NCI-H187 treated with DMSO at 0.1 percent for 48 hours (cell line): ENCODE results near the gene CLEC12A.
"Not testable (repeated sequence)": the region's sequence is repeated elsewhere in the genome, so short reads cannot be mapped to it uniquely, and the experiment has no call there.

Experiments used
- DNase-seq: peaks from one replicate; lab custom pipeline; 2025; lab: John Stamatoyannopoulos, UW

CLEC12A gene

DNA sequence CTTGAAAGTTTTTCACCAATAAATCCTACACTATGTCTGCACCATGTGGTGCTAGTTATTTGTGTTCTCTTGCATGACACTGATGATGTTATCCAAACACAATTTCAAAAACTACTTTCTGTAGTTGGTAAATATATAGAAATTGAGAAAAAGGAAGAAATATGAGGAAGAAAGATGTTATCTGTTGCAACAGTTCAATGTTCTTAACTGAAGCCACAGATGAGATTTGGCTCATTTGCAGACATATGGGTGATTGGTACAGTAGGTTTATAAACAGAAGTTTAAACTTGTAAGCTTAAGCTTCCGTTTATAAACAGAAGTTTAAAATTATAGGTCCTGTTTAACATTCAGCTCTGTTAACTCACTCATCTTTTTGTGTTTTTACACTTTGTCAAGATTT lies at the start of gene CLEC12A:
Gene CLEC12A (plus strand): TSS at position 229 of the 400 bp plus-strand sequence. CDS start 188 bp downstream, outside the sequence.
- DNase-seq = no peak

DNA sequence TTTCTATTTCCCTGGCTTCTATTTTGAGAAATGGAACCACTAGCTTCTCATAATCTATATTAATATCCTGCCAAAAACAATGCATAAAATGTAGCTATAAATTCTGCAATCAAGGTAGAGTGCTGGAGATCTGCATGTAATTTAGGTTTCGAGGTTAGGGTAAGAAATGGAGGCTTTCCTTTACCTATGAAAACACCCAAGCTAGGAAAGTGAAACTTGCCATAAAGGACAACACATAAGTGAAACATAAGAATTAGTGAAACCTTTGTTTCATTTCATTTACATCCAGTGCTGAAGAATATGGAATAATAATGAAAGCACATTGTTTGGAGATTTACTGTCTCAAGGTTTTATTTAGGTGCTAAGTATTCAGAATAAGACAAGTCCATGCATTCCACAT lies 48.8 kb upstream of the CLEC12A start:
- no peak for DNase-seq

DNA sequence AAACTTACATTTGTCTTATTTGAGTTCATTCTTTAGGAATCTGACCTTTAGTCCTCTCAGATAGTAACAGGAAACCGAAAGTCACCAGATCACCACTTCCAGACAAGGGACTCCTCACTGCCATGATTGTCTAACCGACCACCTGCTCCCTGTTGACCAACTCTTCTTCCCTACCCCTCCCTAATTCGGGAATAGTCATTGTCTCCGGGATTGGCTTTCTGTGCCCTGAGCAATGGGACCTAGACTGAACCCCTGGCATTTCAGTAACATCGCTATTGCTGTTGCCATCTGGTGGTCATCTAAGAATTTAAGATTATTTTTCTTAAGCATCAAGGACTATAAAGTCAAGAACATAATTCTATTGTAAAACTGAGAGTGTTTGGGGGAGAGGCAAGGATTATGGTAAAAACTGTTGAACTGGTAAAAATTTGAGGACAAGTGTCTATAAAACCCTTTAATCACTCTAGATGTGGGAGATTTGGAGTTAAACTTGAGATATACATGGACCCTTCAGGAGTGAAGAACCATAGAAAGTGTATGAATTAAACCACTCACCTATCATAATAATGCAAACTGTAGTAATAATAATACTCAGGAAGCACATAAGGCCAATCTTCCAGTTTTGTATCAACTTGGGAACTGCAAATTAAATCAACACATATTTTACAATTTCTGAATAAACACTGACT lies 45.4 kb upstream of the CLEC12A start:
- no peak for DNase-seq

DNA sequence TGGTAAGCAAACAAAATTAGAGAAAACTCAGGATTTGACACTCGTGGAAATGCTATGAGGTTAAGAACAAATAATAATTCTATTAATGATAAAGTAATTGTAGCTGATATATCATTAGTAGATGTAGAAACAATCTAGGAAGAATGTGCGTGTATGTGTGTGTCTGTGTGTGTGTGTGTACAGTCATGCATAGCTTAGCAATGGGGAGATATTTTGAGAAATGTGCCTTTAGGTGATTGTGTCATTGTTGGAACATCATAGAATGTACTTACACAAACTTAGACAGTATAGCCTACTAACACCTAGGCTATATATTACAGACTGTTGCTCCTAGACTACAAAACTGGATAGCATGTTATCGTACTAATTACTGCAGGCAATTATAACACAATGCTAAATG lies 44.3 kb upstream of the CLEC12A start:
- DNase-seq = no peak

DNA sequence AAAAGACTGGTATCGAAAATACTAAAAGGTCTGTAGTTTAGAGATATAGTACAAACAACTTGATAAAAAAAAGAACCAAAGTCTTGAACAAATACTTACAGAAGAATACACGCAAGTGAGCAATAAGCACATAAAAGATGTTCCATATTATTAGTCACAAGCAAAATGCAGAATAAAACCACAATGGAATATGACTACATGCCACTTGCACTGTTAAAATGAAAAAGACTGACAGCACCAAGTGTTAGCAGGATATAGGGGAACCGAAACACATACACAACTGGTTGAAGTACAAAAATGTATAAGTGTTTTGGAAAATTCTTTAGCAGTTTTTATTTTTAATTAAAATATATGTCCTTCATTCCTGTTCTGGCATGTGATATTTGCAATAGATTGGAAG lies 42.6 kb upstream of the CLEC12A start:
- no peak for DNase-seq

DNA sequence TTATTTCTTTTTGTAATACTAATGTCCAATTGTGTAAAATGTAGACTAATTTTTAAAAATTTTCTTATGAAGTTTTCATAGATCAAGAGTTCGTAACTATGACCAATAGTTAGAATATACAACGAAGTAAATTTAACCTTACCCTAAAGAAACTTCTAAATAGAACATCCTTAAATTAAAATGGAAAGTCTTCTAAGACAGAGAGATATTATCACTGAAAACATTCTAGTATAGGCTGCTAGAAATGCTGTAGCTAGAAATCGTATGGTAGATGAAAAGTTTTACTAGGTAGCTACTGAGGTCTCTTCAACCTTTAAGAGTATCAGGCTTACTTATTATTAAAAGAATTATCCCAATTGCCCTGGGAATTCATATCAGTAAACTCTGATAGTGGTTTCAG lies 40.0 kb upstream of the CLEC12A start:
- no peak for DNase-seq

DNA sequence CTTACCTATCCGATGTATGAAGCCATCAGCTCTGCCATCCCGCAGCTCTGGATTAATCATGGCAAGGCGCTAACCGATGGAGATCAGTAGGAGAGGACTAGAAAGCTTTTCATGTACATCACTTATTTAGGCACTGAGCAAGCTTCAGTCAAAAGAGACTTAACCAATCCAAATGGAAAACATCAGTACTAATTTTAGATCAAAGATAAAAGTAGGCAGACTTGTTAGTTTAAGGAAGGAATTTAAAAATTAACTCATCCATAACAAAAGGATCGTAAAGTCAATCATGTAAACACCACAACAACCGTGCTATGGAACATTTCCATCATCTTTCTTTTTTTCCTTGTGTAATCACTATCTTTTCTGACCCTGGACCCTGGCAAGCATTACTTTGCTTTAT lies 38.9 kb upstream of the CLEC12A start, which contains the start of gene CLEC2A:
Gene CLEC2A (minus strand): TSS at position 101 of the 400 bp plus-strand sequence. CDS start 41 bp downstream, at position 60.
- no peak for DNase-seq

DNA sequence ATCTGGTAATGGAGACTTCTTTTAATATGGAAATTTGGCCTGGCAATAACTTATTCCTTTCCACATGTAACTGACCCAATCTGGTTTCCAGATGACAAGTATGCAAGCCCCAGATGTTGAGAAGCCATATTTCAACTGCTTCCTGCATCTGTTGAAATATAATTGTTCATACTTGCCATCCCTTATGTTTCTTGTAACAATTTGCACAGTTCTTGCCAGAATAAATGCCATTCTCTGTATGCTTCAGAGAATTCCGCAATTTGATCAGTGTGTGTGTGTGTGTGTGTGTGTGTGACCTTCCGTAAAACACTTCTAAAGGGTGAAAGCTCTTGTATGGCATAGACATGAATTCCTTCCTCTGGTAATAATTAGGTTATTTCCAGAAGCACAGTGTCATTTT lies 37.3 kb upstream of the CLEC12A start:
- no peak for DNase-seq

DNA sequence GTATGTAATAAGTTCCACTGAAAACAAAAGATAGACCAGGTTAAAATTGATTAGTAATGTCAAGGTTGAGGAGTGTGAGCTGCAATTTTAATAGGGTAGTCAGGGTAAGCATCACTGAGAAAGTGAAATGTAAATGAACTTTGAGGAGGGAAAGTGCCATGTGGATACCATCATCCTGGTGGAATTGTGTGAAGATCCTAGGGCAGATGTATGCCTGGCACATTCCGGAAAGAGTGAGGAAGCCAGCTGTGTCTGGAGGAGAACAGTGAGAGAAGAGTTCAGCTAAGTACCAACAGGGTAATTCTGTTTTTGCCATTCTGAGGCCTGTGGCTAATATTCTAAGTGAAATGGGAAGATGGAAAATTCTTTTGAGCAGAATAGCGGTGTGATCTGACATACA lies 36.2 kb upstream of the CLEC12A start:
- no peak for DNase-seq

DNA sequence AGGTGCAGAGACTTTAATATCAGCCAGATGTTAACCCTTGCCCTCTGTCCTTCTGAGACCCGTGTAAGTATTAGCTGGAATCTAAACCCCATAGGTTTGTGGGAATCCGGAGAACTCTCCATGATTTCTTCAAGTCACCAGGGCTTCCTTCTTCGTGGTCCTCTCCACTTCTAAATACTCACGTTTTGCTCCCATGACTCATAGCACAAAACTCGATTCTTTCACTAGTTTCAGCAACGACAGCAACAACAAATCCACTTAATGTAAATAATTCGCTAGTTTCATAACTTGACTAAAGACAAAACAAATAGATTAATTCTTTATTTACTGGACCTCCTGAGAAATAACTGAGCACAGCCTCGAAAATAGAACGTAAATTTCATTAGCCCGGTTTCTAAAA lies 34.6 kb upstream of the CLEC12A start:
- no peak for DNase-seq

DNA sequence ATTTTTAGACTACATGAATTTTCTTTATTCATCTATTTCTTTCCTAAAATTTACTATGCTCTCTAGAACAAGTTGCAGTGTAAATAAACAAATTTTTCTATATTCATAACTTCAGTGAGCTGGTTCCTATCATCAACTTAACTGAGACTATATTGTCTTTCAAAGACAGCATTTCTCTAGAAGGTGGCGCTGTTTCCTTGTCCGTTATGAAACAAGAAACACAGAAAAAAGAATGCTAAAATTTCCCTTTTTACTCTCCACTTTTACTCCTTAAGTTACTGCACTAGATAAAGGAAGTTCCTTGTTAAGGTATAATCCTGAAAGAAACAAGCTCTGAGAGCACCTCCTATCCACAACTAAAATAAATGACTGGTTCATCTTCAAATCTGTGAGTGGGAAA lies 30.8 kb upstream of the CLEC12A start:
- no peak for DNase-seq

DNA sequence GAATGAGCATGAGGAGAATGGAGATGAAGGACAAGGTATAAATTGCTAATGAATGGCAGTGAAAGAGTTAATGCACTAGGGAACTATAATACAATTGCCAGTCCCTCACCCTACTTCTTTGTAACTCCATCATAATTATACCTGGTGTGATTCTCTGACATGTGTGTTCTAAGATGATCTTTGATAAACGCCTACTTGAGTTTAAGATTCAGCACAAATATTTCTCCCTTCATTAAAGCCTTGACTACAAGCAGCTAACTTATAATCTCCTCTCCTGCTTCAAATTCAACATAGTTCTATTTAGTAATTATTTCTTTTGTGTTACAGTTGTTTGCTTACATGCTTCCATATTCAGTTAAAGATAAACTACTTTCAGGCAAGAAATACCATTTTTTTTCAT lies 29.4 kb upstream of the CLEC12A start:
- DNase-seq = no peak

DNA sequence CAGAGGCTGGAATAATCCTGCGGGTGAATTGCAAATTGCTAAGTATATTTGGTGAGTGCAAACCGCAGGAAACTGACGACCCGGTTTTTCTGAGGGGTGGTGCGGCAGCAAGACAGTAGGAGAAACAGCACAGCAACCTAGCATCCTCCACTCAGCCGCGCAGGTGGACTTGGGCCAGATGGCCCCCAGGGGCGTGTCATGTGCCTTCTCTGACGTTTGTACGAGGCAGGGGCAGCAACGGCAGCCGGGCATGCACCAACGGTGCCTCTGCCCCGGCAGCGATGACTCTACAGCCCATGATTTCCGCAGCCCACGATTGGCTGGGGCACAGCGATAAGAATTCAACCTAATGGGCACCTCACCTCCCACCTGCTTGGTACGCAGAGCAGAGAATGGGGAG lies 28.0 kb upstream of the CLEC12A start:
- DNase-seq = no peak

DNA sequence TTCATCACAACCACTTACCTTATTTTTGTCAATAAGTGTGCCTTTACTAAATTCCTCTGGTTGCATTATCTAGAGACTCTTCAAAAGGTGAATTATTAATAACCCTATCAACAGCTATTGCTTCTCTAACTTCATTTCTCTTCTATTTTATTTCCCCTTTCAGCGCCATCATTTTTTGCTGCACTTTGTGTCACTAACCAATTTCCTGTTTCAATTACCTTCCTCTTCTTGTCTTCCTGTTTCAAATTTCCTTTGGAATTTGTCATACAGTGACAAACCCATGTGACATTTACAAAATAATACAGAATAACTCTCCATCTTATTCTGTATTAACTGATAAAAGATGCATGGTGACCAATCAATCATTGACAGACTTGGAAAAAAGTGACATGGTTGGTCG lies 26.8 kb upstream of the CLEC12A start:
- no peak for DNase-seq

DNA sequence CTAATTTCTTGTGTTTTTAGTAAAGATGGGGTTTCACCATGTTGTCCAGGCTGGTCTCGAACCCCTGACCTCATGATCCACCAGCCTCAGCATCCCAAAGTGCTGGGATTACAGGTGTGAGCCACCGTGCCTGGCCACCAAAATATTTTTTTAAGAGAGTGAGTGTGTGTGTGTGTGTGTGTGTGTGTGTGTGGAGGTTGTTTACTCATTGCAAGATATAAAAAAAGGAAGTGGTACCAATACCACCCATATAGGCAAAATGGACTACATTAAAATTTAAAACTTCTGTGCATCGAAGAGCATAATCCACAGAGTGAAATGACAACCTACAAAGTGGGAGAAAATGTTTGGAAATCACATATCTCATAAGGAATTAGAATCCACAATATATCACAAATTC lies 23.5 kb upstream of the CLEC12A start:
- DNase-seq = no peak

DNA sequence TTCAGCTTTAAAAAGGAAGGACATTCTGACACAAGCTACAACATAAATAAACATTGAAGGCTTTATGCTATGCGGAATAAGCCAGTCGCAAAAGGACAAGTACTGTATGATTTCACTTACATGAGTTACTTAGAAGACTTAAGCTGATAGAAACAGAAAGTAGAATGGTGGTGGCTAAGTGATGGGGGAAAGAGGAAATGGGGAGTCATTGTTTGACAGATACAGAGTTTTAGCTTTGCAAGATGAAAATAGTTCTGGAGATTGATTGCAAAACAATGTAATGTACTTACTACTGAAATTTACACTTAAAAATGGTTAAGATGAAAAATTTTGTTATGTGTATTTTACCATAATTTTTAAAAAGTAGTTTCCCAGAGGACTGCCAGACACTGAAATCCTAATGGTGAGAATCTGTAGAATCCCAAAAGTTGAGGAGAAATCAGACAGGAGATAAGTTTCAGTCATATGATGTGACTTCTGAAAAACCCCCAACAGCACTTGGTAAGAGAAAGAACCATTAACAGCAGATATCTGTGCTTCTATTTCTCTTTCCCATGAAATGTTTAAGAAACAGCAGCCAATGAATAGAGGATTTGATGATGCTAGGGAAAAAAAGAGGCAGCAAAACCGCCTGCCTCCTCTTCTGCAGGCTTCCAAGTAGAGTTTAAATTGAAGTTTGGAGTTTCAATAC lies 22.5 kb upstream of the CLEC12A start:
- DNase-seq = no peak

DNA sequence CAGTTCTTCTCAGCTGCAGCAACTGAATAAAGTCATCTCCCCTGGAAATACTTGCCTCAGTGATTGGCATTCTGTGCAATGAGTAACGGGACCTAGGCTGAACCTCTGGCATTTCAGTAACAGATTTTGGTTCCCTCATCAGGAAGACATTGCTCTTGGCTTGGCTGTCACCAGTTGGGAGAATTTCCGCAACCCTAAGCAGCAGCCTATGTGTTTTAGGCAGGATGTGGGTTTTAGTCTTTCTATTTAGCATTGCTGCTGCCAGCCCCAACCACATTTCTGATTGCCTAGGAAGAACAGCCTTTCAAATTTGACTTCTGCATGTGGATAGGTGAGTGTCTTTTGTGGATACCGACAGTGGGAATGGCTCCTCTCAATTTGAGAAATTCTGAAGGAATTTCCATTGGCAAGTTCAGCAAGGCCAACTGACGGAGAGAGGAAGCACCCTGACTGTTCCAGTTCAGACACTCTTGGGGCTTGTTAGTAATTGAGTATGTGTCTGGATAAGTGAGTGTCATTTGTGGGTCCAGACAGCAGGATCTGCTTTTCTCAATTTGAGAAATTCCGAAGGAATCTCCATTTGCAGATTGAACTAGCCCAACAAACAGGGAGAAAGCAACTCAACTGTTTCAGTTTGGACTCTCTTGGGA lies 20.1 kb upstream of the CLEC12A start:
- DNase-seq = no peak

DNA sequence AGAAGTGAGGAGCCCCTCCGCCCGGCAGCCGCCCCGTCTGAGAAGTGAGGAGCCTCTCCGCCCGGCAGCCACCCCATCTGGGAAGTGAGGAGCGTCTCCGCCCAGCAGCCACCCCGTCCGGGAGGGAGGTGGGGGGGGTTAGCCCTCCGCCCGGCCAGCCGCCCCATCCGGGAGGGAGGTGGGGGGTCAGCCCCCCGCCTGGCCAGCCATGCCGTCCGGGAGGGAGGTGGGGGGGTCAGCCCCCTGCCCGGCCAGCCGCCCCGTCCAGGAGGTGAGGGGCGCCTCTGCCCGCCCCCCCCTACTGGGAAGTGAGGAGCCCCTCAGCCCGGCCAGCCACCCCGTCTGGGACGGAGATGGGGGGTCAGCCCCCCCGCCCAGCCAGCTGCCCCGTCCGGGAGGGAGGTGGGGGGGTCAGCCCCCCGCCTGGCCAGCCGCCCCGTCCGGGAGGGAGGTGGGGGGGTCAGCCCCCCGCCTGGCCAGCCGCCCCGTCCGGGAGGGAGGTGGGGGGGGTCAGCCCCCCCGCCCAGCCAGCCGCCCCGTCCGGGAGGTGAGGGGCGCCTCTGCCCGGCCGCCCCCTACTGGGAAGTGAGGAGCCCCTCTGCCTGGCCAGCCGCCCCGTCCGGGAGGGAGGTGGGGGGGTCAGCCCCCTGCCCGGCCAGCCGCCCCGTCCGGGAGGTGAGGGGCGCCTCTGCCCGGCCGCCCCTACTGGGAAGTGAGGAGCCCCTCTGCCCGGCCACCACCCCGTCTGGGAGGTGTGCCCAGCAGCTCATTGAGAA lies 18.1 kb upstream of the CLEC12A start:
- not testable (repeated sequence) for DNase-seq

DNA sequence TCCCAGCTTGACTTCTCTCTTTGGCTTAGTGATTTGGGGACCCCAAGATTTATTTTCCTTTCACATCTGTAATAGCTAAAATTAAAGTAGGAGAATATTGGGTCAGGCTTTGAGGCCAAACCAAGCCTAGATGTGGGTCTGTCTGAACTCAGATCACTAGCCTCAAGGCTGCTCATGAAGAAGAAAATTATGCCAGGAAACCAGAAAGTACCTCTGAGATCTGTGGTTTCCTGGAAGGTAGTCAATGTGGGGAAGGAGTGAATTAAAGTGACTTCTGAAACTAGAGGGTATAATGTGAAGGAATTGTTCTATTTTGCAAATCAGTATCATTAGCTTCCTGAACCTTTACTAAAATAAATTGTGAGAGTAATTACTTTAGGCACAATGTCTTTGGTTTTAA lies 13.4 kb upstream of the CLEC12A start:
- DNase-seq = no peak

DNA sequence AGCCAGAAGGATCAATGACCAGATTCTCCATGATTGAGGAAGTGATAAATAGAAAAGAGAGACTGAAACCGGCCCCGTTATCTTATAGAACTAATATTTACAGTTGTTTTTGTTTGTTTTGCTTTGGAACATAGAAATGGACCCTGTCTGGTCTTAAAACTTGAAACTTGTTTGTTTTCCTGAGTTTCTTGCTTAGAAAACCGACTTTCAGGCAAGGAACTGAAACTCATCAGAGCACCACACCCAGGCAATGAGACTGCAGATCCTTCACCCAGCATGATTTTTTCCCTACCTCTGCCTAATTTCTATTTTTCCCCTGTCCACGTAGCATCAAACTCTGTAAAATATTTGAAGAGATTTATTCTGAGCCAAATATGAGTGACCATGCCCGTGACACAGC lies 10.6 kb upstream of the CLEC12A start:
- DNase-seq = no peak

DNA sequence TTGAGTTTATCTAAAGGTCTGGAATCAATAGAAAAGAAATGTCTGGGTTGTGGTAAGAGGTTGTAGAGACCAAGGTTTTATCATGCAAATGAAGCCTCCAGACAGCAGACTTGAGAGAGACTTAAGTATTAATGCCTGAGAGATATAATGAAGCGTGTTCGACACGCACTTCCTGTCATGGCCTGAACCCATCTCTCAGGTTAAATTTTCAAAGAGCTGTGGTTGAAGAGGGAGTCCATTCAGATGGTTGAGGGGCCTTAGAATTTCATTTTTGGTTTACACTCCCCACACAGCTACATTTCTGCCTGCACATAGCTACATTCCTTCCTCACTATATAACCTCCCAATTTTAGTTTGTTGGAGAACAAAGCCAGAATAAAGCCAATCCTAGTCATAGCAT lies 10.1 kb upstream of the CLEC12A start:
- DNase-seq = no peak

DNA sequence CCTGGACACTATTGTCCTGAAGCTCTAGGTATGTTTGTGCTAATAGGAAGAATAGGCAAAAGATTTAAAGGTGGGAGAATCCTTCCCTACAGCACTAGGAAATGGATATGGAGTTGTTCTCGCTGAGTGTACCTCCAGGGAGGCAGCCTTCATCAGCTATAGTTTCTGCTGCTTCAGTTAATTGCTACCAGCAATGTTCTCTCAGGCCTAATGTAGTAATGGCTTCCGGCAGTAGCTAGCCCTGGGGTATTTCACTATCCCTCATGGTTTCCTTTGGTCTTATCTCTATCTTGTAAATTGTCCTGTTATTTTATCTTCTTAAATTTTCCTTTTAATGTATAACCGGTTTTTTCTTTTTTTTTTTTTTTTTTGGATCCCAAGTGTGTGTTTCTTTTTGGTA lies 9.3 kb upstream of the CLEC12A start:
- no peak for DNase-seq

DNA sequence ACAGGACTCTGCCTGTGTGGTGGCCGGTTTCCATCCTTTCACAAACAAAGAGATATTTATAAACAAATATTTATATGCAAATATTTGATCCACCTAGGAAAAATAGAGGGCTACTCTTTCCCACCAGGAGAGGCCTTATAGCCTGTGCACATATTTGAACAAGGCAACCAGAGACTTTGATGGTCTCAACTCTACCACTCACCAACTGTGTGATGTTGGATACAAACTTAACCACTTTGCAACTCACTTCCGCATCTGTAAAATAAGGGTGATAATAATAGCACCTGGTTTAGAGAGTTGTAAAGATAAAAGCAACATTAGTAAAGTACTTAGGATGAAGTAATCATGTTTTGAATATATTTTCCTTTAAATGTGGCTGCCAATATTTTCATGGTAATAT lies 1.5 kb upstream of the CLEC12A start:
- DNase-seq = no peak
